ENCODE measurements around the gene GOLGA6L2.
"Not testable (repeated sequence)": the region's sequence is repeated elsewhere in the genome, so short reads cannot be mapped to it uniquely, and the experiment has no call there.

Gene GOLGA6L2

GRCh38 chr15:23436421-23436820 lies 10.6 kb downstream of the GOLGA6L2 start:
- TF ChIP-seq CTCF (IDR thresholded peaks at IDR 0.05; ENCODE audit: borderline replicate concordance, control extremely low read depth, extremely low read depth, insufficient read depth, missing control alignments), result no peak
- DNase-seq (ENCODE audit: low spot score), result no peak
- in situ Hi-C loops (cut with MboI; ENCODE audit: low sequenced_read_pairs, unreplicated experiment), result no loop called here

- in situ Hi-C loops (cut with MboI; ENCODE audit: low sequenced_read_pairs, unreplicated experiment); DNase-seq (ENCODE audit: low spot score): not testable (repeated sequence)
Observed at GRCh38 chr15:23434699-23435098, 12.3 kb downstream of the GOLGA6L2 start.

DNA sequence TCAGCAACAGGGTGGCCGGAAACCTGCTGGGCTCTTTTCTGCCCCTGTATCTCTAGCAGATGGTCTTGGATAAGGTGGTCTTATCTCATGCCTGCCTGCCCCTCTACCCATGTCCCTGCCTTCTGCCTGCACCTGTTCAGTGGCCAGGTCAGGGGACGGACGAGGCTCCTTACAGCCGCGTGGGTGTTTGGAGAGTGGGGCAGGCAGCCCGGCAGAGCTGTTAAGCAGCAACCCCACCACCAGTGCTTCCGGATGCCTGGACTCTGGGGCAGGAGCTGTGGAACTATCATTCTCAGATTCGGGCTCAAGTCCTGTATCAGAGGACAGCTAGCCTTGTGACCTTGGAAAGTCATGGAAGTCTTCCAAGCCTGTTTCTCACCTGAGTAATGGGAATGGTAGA lies 21.7 kb downstream of the GOLGA6L2 start:
- DNase-seq (ENCODE audit: low spot score), result not testable (repeated sequence)

DNA sequence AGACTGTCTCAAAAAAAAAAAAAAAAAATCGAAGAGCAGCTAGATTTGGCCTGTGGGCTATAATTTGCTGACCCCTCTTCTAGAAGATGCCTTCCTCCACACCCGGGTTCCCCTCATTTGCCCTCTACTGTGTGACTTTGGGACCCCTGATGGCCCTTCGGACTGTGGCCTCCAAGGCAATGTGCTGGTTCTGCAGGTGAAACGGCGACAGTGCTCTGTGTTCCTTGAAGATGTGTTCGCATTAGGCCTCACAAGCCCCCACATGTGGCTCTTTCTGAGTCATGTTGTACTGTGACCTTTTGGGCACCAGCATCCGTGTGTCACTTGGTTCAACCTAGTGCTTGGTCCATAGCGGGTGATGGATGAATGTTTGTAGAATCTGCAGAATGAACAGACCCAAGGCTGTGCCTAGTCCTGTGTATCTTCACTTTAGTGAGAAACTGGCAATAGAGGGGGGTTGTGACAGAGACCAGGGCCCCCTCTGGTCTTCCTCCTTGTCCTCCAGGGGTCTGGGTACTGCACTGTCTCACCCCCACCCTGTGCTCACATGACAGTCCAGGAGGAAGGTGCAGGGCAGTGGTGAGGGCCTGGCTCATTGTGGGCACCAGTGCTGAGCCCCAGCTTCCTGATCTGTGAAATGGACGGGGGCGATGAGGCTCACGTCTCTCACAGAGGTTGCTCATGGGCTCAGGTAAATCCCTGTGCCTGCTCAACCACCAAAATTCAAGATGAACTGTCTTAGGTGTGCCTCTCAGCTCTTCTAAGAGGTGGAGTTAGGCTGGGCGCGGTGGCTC lies 22.7 kb downstream of the GOLGA6L2 start:
- no peak for DNase-seq (ENCODE audit: low spot score)
- TF ChIP-seq CTCF (IDR thresholded peaks at IDR 0.05; ENCODE audit: borderline replicate concordance, control extremely low read depth, extremely low read depth, insufficient read depth, missing control alignments), result no peak
- in situ Hi-C loops (cut with MboI; ENCODE audit: low sequenced_read_pairs, unreplicated experiment), result no loop called here

More for the DNA sequence above, 21.7 kb downstream of the GOLGA6L2 start:
- in situ Hi-C loops (cut with MboI; ENCODE audit: low sequenced_read_pairs, unreplicated experiment), result not testable (repeated sequence)

DNA sequence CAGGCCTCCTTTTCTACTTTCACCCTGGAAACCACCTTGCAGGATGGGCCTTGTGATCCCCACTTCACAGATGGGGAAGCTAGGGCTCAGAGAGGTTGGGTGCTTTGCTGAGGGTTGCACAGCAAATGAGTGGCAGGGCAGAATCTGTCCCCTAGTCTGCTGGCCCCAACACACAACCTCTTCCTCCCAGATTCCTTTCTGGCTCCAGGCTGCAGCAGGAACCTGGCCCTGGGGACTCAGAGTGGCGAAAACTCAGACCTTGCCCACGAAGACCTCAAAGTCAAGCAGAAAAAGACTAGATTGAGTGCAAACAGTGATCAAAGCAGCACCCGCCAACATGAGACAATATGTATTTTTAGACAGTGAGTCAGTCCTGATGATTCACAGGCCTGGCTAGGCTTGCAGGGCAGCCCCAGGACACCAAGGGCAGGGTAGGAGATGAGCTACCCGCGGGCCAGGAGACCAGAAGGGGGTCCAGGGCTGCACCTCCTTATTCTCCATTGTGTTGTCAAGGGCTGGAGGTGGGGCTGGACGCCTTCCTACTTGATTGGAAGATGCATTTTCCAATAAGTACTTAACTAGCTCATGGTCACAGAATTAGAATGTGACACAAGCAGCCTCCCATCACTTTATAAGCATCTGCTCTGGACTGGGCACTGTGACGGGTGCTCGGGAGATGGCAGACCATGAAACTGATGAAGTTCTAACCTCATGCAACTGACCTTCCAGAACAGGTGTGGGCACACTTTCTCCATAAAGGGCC lies 23.9 kb downstream of the GOLGA6L2 start:
- no peak for DNase-seq (ENCODE audit: low spot score)
- no peak for TF ChIP-seq CTCF (IDR thresholded peaks at IDR 0.05; ENCODE audit: borderline replicate concordance, control extremely low read depth, extremely low read depth, insufficient read depth, missing control alignments)
- in situ Hi-C loops (cut with MboI; ENCODE audit: low sequenced_read_pairs, unreplicated experiment), result no loop called here

- no peak for TF ChIP-seq CTCF (IDR thresholded peaks at IDR 0.05; ENCODE audit: borderline replicate concordance, control extremely low read depth, extremely low read depth, insufficient read depth, missing control alignments)
- in situ Hi-C loops (cut with MboI; ENCODE audit: low sequenced_read_pairs, unreplicated experiment), result no loop called here
- no peak for DNase-seq (ENCODE audit: low spot score)
Observed at GRCh38 chr15:23422099-23422945, 24.7 kb downstream of the GOLGA6L2 start.

- in situ Hi-C loops (cut with MboI; ENCODE audit: low sequenced_read_pairs, unreplicated experiment), result no loop called here
- no peak for TF ChIP-seq CTCF (IDR thresholded peaks at IDR 0.05; ENCODE audit: borderline replicate concordance, control extremely low read depth, extremely low read depth, insufficient read depth, missing control alignments)
- no peak for DNase-seq (ENCODE audit: low spot score)
Observed at GRCh38 chr15:23420806-23421575, 26.1 kb downstream of the GOLGA6L2 start.
